GM21528 (cell line): ENCODE measurements around the gene HOXC6.

Source experiments
- ATAC-seq: cut with Tn5 transposase; IDR thresholded peaks from one replicate; pipeline ENCODE4 v1.9.1; 2021; ENCODE audit warnings: mild to moderate bottlenecking, moderate library complexity; ENCODE audit not compliant: unreplicated experiment, low FRiP score

The HOXC6 gene

GRCh38 chr12:54028314-54029201 lies at the start of gene HOXC6:
Gene HOXC6, plus strand, starts transcription at chr12:54028440. Its CDS starts 82 bp downstream, at chr12:54028522.
- no peak for ATAC-seq

GRCh38 chr12:53978477-53979356 lies 49.5 kb upstream of the HOXC6 start:
- ATAC-seq: no peak

DNA sequence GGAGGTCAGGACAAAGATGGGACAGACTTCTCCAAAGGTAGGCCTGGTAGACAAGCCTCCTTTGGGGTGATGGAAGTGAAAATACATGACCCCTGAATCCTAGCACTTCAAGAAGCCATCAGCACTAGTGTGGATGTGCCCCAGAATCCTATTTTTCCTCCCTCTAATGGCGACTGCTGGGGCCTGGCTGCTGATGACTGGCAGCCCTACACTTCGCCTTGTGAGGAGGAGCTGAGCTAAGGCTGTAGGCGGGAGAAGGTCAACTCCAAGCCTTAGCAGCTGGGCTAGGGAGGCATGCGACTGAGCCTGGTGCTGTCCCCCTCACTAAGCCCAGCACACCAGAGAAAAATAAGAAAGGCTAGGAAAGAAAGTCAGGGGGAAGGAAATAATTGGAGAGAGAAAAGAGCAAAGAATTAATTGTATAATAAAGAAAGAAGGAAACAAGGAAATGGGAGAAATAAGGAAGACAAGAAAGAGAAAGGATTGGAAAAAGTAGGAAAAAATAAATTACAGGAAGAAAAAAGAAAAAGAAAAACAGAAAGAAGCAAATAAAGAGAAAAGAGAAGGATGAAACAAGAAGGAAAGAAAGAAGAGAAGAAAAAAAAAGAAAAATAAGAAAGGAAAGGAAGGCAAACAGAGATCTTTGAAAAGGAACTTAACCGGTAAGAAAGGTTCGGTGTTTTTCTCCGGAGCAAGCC lies 48.0 kb upstream of the HOXC6 start:
- ATAC-seq: no peak

GRCh38 chr12:53980802-53981496 lies 47.3 kb upstream of the HOXC6 start:
- ATAC-seq: no peak

DNA sequence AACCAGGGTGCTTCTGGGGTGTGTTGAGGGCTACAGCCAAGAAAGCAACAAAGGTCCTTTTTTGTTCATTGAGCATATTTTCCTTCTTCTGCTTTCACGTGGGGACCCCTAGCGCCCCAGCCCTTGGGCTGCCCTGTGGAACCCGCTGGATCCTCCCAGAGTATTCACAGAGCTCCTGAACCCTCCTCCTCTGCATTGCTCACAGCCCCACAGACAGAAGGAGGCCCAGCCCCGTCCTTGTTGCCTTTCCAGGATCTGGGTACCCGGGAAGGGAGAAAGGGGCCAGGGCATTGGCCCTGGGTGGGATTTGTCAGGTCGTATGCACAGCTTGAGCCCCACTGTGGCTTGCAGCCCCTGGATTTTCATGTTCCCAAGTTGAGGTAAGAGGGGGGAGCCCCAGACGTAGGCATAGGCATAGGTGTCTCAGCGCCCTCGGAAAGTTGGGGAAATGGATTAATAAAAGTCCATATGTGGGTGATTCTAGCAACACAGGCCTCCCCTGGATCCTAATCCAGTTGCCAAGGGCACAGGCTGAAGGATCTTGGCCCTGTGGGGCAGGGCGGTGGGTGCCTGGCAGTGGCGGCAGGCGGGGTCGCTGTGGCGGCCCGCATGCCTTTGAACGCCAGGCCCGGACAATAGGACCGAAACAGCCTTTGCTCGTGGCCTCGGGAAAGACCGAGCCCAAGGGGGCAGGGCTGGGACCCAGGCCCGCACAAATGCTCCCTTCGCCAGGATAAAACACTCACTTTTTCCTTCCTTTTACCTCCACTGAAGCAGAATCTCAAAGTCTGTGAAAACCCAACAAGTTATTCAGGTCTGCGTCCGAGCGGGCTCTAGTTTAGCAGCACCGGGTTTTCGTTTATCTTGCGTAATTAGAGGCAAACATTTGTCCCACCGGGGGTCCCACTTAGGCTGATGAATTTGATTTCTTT lies 46.3 kb upstream of the HOXC6 start:
- no peak for ATAC-seq

DNA sequence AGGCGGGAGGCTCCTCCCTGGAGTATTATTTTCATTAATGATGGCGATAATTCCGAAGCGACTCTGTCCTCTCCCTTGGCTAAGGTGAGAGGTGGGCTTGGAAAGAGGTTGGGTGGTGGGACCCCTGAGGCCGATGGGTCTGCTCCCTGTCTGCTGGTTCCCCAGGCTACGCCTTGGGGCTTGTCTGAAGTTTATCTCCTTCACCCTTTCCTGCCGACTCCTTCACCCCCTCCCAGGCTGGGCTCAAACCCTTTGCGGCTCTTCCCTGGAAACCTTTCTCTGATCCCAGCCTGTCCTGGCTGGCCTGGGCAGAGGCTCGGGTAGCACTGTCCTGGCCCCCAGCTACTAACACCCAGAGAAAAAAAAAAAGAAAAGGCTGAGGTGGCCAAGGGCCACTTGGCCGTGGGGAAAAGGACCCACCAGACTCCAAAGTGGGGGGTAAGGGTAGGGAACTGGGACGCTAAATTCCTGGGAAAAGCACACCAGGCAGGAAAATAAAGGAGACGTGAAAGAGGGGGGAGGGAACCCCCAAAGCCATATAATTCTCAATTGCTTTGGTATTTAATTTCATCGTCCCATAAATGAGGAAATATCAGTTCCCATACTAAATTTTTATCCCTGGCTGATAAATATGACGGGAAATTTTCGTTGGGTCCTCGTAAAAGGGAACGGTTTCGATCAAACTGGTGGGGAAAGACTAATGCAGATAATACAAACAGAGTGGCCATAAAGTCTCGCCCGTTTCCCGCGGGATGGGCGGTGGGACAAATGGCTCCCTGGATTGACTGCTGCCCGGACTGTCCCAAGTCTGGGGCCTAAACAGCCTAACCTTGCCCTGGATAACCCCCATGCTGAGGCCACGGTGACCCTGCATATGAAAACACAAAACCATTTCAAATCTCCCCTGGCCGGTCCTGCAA lies 45.3 kb upstream of the HOXC6 start:
- no peak for ATAC-seq

GRCh38 chr12:53983568-53983949 lies 44.7 kb upstream of the HOXC6 start:
- ATAC-seq: no peak

DNA sequence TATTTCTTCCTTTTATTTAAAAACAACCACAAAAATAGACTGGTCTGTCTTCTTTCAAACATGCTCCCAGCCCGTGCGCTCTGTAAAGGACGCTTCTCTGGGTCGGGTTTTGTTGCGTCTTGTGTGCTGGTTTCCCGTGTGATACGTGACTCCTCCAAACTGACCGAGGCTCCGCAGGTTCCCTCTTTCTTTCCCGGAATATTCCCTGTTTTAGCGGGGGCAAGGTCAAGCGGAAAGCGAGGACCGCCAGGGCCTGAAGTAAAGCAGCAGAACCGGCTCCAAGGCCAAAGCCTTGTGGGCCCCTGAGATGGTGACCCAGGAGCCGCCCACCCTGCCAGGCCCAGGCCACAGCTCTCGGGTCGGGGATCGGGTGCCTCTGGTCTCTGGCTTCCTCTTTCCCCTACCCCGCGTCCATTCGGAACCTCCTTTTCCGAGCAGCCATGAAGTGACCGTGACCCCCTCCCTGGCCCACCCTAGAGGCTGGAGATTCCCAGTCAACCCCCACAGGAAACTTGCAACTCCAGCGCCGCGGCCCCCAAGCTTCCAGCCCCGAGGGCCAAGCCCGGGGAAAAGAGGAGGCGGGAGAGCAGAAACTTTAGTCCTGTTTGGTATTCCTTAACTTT lies 44.2 kb upstream of the HOXC6 start:
- no peak for ATAC-seq

- no peak for ATAC-seq
Measured at GRCh38 chr12:53984901-53985691, 43.1 kb upstream of the HOXC6 start, which contains the start of gene HOXC10. Gene HOXC10, plus strand, starts transcription at chr12:53985146. Its CDS starts 114 bp downstream, at chr12:53985260.

DNA sequence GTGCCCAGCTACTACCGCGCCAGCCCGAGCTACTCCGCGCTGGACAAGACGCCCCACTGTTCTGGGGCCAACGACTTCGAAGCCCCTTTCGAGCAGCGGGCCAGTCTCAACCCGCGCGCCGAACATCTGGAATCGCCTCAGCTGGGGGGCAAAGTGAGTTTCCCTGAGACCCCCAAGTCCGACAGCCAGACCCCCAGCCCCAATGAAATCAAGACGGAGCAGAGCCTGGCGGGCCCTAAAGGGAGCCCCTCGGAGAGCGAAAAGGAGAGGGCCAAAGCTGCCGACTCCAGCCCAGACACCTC lies 42.6 kb upstream of the HOXC6 start:
- no peak for ATAC-seq

- no peak for ATAC-seq
Measured at GRCh38 chr12:53985994-53986685, 42.1 kb upstream of the HOXC6 start.

- ATAC-seq: no peak
Measured at GRCh38 chr12:53986686-53987483, 41.4 kb upstream of the HOXC6 start.

DNA sequence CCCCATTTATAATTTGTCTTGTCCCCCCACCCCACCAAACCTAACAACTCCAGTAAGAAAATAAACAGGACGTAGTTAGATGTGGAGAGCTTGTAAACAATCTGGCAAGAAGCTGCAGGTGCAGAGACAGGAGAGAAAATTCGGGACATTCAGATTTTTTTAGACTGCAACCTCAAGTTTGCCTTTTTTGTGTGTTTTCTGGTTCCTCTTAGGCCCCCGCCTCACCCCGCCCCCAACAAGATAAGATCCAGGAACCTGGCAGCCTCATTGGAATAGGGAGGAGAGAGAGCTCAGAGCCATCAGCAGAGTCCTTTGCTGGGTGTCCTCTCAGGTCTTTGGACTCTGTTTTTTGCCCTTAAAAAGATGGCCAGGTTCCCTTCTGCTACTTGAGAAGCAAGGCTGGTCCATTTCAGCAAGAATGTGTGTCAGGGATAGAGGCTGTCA lies 40.4 kb upstream of the HOXC6 start:
- no peak for ATAC-seq

DNA sequence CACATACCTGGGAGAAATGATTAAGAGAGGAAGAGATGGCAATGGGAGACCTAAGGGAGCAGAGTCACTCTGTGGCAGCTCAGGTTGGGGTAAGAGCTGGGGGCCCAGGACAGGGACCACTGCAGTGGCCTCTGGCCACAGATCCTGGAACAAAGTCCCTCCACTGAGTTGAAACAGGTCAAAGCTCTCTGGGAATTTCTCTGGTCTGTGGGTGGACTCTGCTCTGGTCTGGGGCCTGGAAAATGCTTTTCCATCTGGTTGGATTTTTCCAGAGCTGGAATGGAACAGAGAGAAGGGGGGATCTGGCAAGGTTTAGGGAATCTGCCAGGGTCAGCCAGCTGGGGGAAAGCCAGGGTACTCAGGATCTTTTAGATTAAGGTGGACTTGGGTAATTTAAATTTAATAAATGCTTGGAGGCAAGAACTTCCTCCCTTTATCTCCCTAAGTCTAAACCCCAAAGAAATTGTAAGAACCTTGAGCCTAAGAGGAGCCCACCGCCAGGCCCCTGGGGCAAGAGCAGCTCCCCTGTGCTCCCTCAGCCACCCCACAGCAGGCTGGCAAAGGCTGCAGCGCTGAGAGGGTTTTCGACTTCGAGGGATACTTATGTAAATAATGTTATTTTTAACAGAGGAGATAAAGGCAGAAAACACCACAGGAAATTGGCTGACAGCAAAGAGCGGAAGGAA lies 39.6 kb upstream of the HOXC6 start:
- no peak for ATAC-seq
